Hepatic stellate cell (primary cell): ENCODE measurements around the gene GYG2.
"Not testable (repeated sequence)": the region's sequence is repeated elsewhere in the genome, so short reads cannot be mapped to it uniquely, and the experiment has no call there.

Source experiments
- DNase-seq: peaks from one replicate; pipeline ENCODE4 v3.0.0; 2011; ENCODE audit warnings: low spot score

GYG2 gene

DNA sequence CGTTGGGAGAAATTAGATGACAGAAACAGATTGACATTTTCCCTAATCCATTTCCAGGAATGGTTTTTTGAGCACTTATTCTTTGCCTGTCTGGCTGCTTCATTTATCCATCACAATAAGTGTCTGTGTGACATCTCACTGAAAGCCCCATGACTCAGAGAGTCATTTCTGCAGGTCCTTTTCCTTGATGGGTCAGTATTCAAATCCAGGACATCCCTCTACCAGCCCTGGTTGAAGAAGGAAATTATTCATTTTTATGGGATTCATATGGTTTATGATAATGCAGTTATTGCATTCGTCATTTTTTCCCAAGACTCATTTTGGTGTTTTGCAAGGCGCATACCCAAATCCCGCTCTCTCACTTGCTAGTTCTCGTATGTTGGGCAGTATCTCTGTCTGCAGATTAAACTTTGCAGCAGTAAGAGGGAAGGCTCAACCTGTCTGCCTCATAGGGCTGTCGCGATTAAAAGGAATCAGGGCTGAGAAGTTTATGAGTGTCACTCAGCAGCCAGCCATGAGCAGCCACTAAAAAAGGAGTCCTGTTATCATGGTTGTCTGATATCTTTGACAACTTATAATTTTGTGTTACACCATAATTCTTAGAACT, 44.0 kb downstream of the GYG2 start:
- DNase-seq: no peak

DNA sequence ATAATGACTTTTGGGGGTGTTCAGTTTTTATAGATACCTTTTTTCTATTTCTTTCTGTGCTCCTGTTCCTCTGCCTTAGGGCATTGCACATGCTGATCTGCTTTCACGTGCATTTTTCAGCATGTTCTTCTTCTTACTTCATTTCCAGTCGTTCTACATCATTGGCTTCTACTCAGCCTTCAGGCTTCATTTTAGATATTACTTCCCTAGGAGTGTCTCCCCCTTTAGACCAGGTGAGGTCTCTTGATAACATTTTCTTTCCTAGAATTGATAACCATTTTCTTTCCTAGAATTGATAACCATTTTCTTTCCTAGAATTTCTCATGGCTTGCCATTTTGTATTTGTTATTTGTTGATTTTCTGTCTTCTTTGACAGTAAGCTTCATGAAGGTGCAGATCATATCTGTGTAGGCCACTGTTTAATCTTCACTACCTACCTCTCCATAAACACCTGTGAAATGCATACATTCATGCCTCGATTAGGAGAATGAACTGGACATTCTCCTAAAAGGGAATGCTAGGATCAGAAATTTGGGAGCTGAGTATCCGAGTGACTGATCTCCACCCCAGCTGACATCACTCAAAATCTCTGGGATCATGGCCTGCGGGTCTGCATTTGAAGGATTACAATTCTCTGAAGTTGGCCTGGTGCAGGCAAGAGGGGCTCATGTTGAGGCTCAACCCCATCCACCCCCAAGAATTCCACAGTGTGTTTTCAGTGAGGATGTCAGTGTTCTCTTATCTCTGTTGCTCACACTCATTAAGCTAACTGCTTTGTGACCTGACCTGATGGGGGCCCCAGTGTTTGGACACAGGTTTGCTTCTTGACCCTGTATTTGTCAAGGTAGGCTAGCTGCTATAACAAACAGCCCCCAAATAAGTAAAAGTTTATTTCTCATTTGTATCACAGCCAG, 45.7 kb downstream of the GYG2 start:
- DNase-seq: no peak

DNA sequence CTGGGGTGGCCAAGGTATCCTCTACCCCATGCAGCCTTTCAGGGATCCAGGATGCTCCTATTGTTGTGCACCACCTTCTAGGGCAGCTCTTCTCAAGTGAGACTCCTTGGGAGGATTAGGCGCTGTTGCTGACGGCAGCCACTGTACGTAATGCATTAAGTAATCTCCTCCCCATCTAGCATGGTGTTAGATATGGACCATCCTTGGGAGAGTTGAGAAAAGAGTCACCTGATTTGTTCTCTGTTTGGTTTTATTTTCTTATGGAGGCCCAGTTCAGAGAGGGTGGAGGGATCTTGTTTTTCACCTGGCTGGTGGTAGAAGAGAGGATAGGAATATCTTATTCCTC, 46.4 kb downstream of the GYG2 start:
- no peak for DNase-seq

DNA sequence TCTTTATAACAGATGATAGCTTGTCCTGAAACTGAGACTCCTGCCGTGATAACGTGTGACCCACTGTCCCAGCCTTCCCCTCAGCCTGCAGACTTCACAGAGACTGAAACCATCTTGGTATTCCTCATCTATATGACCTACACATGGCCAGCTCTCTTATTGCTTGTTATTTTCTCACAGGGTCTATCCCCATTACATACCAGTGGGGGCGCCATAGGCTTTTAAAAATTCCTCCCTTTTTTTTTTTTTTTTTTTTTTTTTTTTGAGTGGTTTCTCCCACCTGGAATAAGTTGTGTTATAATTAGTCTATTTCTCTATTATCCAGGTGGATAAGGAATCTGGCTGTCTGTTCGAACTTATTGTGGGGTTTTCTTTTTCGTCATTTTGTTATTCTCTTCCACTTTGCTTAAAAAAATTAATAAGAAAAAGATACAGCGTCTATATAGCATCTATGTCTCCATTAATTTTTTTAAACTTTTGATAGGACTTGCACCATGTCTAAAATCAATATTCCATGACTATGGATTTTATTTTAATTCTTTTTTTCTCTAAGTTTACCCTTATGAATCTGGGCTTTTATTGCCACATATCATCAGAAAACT, 47.2 kb downstream of the GYG2 start:
- DNase-seq: peak; percentile 10

DNA sequence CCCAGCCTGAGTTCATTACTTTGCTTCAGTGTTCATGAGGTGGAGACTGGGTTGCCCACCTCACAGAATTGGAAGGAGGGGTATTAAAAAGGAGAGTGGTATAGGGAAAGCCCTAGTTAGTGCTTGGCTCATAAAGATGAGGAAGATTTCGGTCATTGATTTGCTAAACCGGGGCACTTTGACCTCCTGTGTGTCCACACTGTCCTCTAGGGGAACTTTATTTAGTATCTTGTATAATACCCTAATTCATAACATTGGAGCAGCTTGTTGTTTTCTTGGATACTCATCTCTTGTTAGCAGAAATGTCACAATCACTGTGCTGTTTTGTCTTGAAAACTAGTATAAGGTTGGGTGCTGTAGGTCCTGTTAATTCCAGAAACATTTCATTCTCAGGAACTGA, 49.8 kb downstream of the GYG2 start:
- DNase-seq: no peak

DNA sequence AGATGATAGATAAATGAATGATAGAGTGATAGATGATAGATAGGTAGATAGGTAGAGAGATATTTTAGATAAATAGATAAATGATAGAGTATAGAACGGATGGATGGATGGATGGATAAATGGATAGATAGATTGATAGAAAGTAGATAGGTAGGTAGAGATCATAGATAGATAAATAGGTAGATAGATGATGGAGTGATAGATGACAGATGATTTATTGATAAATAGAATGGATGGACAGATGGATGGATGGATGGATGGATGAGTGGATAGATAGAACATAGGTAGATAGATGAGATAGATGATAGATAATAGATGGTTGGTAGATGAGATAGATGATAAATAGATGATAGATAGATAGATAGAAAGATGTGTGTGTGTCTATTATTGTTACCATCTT, 50.9 kb downstream of the GYG2 start:
- no peak for DNase-seq

DNA sequence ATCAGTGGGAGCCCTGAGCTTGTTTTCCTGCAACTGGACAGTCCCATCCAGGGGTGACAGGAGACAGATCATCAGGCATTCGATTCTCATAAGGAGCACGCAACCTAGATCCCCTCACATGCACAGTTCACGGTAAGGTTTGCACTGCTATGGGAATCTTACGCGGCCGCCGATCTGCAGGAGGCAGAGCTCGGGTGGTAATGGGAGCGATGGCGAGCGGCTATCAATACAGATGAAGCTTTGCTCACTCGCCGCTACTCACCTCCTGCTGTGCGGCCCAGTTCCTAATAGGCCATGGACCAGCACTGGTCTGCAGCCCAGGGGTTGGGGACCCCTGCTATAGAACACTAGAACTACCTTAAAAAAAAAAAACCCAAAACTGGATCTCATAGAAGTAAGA, 55.0 kb downstream of the GYG2 start:
- no peak for DNase-seq

DNA sequence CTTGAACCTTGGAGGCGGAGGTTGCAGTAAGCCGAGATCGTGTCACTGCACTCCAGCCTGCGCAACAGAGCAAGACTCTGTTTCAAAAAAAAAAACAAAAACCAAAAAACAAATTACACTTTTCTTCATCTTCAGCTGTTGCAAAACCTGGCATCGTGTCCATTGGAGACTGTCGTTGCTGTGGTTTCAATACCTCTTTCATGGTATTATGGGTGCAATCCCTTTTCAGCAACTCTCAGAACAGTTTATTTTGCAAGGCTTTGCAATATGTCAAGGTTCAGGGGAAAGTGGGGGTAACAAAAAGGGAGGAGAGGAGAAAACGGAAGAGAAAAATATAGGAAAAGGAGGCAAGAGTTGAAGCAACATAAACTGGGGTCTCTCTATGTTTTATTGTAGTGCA, 59.6 kb downstream of the GYG2 start:
- no peak for DNase-seq

DNA sequence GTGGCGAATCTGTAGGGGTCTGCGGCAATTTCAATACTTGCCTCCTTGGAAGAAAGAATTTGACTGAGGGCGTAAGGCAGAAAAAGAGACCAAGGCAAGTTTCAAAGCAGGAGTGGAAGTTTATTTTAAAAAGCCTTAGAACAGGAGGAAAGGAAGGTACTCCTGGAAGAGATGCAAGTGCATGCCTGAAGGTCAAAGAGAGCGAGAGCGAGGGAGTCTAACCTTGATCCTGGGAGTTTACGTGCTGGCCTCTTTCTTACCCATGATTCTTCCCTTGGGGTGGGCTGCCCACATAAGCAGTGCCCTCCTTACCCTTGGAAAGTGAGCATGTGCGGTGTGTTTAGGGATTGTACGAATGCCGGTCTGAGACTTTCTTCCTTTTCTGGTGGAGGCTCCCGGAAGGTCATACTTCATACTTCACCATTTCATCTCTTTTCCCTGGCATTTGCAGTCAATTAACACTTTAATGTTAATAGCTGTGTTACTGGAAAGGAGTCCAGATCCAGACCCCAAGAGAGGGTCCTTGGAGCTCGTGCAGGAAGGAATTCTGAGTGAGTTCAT, 60.4 kb downstream of the GYG2 start:
- no peak for DNase-seq

DNA sequence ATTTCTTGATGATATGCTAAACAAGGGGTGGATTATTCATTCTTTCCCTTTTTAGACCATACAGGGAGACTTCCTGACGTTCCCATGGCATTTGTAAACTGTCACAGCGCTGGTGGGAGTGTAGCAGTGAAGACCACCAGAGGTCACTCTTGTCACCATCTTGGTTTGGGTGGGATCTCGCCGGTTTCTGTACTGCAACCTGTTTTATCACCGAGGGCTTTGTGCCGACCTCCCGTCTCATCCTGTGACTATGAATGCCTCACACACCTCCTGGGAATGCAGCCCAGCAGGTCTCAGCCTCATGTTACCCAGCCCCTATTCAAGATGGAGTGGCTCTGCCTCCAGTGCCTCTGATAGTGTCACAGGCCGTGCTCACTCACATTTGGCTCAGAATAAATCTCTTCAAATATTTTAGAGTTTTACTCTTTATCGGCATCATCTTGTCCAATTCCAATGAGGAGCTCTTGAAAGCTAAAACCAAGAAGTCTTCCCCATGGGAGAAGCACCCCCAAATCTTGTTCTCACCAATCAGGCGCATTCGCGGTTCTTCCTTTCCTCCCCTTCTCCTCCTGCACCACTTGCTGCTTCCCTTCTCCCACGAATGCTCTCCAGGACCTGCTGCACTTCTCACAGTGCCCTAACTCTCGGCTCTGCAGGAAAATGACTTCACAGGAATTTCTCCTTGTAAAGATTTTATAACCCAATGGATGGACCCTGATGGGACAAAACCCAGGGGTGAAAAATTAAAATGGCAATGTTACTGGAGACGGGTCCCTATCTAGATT, 61.2 kb downstream of the GYG2 start:
- DNase-seq: not testable (repeated sequence)

DNA sequence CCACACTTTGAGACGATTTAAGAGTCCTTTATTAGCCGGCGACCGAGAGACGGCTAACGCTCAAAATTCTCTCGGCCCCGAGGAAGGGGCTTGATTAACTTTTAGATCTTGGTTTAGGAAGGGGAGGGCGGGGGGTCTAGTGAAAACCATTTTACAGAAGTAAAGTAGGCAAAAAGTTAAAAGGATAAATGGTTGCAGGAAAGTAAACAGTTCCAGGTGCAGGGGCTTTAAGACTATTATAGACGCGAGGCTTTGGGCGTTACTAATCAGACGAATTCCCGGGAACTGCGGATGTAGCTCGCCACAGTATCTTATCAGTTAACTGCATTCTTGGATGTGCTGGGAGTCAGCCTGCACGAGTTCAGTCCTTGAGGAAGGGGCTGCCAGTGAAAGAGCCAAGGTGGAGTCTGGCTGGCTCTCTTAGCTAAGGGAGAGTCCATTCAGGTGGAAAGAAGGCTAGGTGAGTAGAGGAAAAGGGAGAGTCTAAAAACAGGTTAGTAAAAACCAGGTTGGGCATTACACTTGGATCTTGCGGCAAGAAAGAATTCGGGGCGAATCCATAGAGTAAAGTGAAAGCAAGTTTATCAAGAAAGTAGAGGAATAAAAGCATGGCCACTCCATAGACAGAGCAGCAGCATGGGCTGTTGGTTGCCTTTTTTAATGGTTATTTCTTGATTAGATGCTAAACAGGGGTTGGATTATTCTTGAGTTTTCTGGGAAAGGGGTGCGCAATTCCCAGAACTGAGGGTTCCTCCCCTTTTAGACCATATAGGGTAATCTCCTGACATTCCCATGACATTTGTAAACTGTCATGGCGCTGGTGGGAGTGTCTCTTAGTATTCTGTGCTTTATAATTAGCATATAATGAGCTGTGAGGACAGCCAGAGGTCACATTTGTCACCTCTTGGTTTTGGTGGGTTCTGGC, 62.1 kb downstream of the GYG2 start:
- DNase-seq: not testable (repeated sequence)

DNA sequence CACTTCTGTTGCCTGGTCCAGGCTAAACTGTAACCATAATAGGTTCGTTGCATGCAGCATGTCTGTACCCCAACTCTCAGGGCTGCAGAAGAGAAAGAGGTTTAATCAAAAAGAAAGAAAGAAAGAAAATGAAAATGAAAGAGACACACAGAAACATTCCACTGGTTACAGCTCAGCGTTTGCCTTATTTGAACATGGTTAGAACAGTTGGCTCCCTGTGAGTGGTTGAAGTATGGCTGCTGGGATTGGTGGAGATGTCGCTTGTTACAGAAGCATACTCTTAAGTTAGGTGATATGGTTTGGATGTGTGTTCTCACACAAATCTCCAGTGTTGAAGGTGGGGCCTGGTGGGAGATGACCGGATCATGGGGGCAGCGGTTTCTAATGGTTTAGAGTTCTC, 64.1 kb downstream of the GYG2 start:
- DNase-seq: no peak

DNA sequence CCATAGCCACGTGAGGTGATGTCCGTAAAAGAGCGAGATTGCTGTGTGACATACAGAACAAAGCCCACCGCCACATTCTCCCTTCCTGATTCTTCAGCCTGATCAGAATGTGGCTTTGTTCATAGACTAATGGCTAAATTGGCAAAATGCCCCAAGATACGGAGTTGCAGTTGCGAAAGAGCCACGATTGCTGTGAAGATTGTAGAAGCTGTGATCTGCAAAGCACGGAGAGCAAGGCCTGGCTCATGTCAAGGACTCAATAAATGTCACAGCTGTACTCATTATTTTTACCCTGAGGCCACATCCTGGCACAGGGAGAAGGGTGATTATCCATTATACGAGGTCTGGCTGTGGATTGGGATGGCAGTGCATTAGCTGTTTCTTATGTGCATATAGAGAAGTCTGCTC, 66.2 kb downstream of the GYG2 start:
- no peak for DNase-seq

DNA sequence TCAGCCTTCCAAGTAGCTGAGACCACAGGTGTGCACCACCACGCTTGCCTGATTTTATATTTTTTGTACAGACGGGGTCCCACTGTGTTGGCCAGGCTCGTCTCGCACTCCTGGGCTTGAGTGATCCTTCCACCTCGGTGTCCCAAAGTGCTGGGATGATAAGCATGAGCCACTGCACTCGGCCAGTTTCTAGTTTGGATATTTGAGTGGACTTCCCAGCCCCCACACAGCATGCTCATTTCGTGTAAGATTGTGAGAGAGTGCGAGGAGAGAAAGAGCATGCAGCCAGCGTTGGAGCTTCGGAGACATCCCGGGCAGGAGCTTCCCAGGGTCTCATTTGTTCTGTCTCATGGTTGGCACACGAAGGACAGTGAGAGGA, 68.6 kb downstream of the GYG2 start:
- DNase-seq: no peak

DNA sequence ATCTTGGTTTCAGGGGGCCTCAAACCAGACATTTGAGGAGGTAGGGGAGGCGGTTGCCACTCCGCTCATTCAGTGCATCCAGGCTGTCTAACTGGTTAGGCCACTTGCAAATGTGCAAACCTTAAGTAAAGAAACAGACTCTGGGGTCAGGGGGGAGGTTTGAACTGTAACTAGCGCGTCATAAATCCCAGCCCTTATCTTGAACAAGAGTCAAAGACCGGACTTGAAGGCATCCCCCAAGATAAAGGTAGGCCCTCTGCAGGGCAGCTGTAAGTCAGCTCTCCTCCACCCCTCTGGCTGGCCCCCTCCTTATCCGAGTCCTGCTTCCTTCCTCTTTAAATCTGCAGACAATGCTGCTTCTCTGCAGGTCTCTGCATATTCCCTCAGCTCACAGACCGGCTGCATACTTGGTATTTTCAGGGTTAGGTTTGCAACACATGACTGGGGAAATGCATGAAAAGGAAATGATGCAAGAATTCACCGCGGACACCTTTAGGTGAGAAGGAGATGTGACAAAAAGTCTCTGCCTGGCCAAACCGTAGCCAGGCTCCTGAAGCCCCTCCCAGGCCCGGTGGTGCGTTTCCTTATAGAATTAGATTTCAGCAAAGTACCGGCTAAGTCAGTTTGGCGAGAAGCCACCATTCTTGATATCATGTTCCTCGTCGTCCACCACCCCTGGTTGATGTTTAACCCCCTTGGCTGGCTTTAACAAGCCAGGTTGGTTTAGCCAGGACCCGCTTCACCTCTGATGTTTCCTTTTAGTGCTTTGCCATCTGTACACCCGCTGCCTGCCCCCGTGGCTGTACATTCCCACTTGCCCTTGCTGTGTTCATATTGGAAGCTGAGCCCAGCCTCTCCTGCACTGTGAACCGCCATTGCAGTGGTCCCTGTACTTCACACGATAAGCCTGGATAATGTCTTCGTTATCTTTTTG, 69.2 kb downstream of the GYG2 start:
- not testable (repeated sequence) for DNase-seq

DNA sequence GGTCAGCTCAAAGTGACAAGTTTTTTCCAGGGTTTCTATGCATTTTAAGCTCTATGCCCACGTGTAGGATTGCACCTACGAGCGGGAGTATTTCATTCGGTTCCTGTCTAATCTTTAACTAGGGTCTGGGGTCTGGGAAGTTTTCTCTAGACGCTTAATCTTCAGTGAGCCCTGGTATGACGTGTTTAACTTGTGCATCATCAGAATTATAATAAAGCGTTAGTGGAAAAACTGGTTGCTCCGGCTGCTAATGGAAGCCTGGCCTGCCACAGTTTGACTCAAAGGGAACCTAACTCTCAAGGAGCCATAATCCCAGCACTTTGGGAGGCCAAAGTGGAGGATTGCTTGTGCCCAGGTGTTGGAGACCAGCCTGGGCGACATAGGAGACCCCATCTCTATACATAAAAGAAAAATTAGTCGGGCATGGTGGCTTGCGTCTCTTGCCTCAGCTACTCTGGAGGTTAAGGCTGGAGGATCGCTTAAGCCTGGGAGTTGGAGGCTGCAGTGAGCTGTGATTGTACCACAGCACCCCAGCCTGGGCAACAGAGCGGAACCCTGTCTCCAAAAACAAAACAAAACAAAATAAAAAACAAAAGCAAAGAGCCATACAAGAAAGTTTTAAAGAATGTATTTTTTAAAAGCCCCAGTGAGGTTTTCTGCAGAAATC, 70.2 kb downstream of the GYG2 start:
- no peak for DNase-seq

DNA sequence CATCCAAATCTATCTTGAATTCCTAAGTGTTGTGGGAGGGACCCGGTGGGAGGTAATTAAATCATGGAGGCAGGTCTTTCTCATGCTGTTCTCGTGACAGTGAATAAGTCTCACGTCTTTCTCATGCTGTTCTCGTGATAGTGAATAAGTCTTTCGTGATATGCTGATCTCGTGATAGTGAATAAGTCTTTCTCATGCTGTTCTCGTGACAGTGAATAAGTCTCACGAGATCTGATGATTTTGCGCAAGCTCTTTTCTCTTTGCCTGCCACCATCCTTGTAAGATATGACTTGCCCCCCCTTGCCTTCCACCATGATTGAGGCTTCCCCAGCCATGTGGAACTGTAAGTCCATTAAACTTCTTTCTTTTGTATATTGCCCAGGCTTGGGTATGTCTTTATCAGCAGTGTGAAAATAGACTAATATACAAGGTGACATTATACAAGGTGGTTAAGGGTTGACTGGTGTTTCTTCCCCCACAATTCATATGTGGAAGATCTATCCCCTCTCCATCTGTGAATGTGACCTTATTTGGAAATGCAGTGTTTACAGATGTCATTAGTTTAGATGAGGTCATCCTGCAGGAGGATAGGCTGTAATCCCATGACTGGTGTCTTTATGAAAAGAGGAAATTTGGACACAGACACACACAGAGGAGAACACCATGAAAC, 72.8 kb downstream of the GYG2 start:
- no peak for DNase-seq

DNA sequence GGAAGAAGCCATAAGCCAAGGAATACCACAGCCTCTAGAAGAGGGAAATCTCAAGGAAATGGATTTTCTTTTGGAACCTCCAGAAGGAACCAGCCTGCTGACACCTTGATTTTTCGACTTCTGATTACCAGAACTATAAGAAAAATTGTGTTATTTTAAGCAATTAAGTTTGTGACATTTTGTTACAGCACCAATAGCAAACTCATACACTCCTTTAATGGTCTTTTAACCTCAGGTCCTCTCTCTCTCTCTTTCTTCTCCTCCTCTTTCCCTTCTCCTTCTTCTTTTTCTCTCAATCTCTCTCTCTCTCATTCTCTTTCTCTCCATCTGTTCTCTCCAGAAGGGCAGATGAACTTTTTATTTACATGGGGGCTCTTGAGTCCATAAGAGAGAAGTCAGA, 74.1 kb downstream of the GYG2 start:
- DNase-seq: no peak

DNA sequence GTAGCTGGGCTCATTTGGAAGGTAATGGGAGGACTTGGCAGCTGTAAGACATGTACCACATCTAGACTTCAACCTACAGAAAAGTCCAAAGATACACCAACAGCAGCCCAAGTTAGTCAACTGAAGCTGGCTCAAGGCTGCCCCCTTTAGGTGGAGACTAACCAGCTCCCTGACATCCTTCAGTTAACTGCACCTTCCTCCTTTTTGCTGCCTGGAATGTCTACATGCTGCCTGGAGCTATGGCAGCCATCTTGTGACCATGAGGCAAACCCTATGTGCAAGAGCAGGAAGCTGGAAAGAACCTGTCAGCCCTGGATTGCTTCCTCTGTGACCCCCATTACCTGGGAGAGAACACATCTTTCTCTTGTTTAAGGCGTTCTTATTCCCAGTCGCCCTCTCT, 74.6 kb downstream of the GYG2 start:
- DNase-seq: no peak
